H1 (cell line): ENCODE results near the gene NFIA. TPM values are rescaled to one million over a fixed set of nuclear protein-coding genes. Genes with fewer than 3 reads are reported as not detected.

Source experiments
- CTCF ChIA-PET: fragments of 300-600 bp; sonication (Branson Sonifier 250); formaldehyde crosslinking; loops from one replicate; lab custom pipeline; 2021; ENCODE audit not compliant: partially characterized antibody; lab: Charles Lee
- POLR2A ChIA-PET: fragments of 300-600 bp; sonication (Branson Sonifier 250); formaldehyde crosslinking; loops from one replicate; lab custom pipeline; 2021; ENCODE audit warnings: inconsistent platforms; ENCODE audit not compliant: partially characterized antibody; lab: Charles Lee
- DNase-seq, 2 experiments: peaks; one replicate each; pipeline versions ENCODE4 v3.0.0 to v3.0.0-alpha.2; 2010 to 2022; ENCODE audit warnings: low spot score in 2 of 2, low read depth in 1 of 2, mixed read lengths in 1 of 2
- FAIRE-seq: peaks from 2 replicates; lab custom pipeline; 2011; peaks lifted over from hg19 to GRCh38; lab: Jason Lieb, UNC
- H2AFZ ChIP-seq: 2 replicates; pipeline ENCODE4 v1.8.1; 2012; ENCODE audit warnings: low read length, inconsistent platforms
- H2AK5ac ChIP-seq: 2 replicates; pipeline ENCODE4 v1.6.1; 2013; ENCODE audit warnings: low read depth, low read length
- H2BK120ac ChIP-seq: replicated peaks from 2 replicates; pipeline ENCODE3; 2013; ENCODE audit warnings: low read depth, low read length, inconsistent platforms
- H2BK12ac ChIP-seq: 2 replicates; pipeline ENCODE4 v1.6.1; 2013; ENCODE audit warnings: low read depth, low read length
- H2BK15ac ChIP-seq: 2 replicates; pipeline ENCODE4 v1.6.1; 2013; ENCODE audit warnings: low read length
- H2BK20ac ChIP-seq: 2 replicates; pipeline ENCODE4 v1.6.1; 2013; ENCODE audit warnings: low read length
- H2BK5ac ChIP-seq: 2 replicates; pipeline ENCODE4 v1.6.1; 2013; ENCODE audit warnings: low read depth, low read length
- H3K14ac ChIP-seq: 2 replicates; pipeline ENCODE4 v1.6.1; 2013; ENCODE audit warnings: inconsistent platforms; ENCODE audit not compliant: insufficient read length
- H3K18ac ChIP-seq: 2 replicates; pipeline ENCODE4 v1.6.1; 2013; ENCODE audit warnings: low read length; ENCODE audit errors: extremely low read depth
- H3K23ac ChIP-seq: 2 replicates; pipeline ENCODE4 v1.6.1; 2013; ENCODE audit warnings: inconsistent platforms; ENCODE audit not compliant: insufficient read length
- H3K23me2 ChIP-seq: 2 replicates; pipeline ENCODE4 v1.6.1; 2013; ENCODE audit warnings: low read depth, low read length
- H3K27ac ChIP-seq: 2 replicates; pipeline ENCODE4 v1.6.1; 2011; ENCODE audit warnings: low read depth, low read length, inconsistent platforms
- H3K27me3 ChIP-seq, 4 experiments: replicated peaks in 1 of 4; 1 replicate in 1 of 4; 2 replicates in 3 of 4; pipeline versions ENCODE4 v1.6.1 to v1.8.1; 2011 to 2013; ENCODE audit warnings: low read length in 3 of 4, mild to moderate bottlenecking in 3 of 4, inconsistent platforms in 2 of 4, mixed read lengths in 2 of 4, moderate library complexity in 1 of 4; ENCODE audit not compliant: control insufficient read depth in 3 of 4, insufficient read depth in 3 of 4; ENCODE audit errors: extremely low read depth in 1 of 4
- H3K36me3 ChIP-seq, 4 experiments: 2 replicates each; pipeline versions ENCODE4 v1.6.1 to v1.8.1; 2011 to 2013; ENCODE audit warnings: mild to moderate bottlenecking in 4 of 4, low read length in 3 of 4, moderate library complexity in 2 of 4, control low read depth in 1 of 4, inconsistent platforms in 1 of 4; ENCODE audit not compliant: insufficient read depth in 4 of 4, control insufficient read depth in 2 of 4
- H3K4ac ChIP-seq: replicated peaks from 2 replicates; pipeline ENCODE3; 2013; ENCODE audit warnings: low read length, low read depth, mixed read lengths, inconsistent platforms; ENCODE audit not compliant: insufficient read length
- H3K4me1 ChIP-seq, 4 experiments: replicated peaks in 1 of 4; 1 replicate in 1 of 4; 2 replicates in 3 of 4; pipeline versions ENCODE4 v1.6.1 to v1.8.1; 2011 to 2013; ENCODE audit warnings: low read length in 3 of 4, inconsistent platforms in 2 of 4, mixed read lengths in 1 of 4; ENCODE audit not compliant: insufficient read depth in 4 of 4, control insufficient read depth in 3 of 4
- H3K4me2 ChIP-seq, 2 experiments: 2 replicates each; pipeline versions ENCODE4 v1.6.1 to v1.8.1; 2011 to 2013; ENCODE audit warnings: low read depth in 2 of 2, low read length in 2 of 2, control low read depth in 1 of 2, inconsistent platforms in 1 of 2, mild to moderate bottlenecking in 1 of 2; ENCODE audit not compliant: insufficient read depth in 1 of 2
- H3K4me3 ChIP-seq, 4 experiments: fragments of 200-600, 300-600 bp in 1 of 4; sonication (generic), shearing (Covaris generic), sonication (Bioruptor Twin) in 1 of 4; 2 replicates each; pipeline versions ENCODE4 v1.5.1 to v1.8.1; 2011 to 2016; ENCODE audit warnings: low read length in 4 of 4, low read depth in 3 of 4, control low read depth in 2 of 4, inconsistent platforms in 2 of 4, mild to moderate bottlenecking in 2 of 4, mixed read lengths in 1 of 4, moderate library complexity in 1 of 4; ENCODE audit not compliant: insufficient read depth in 2 of 4; ENCODE audit errors: extremely low read depth in 1 of 4
- H3K56ac ChIP-seq: replicated peaks from 2 replicates; pipeline ENCODE3; 2013; ENCODE audit warnings: low read depth, mild to moderate bottlenecking, mixed read lengths, low read length, inconsistent platforms; ENCODE audit not compliant: insufficient read length
- H3K79me1 ChIP-seq: 2 replicates; pipeline ENCODE4 v1.6.1; 2013; ENCODE audit warnings: low read depth, low read length, control low read depth
- H3K79me2 ChIP-seq, 2 experiments: 2 replicates each; pipeline versions ENCODE4 v1.6.1 to v1.8.1; 2012 to 2013; ENCODE audit warnings: low read length in 2 of 2, mild to moderate bottlenecking in 2 of 2, inconsistent platforms in 1 of 2; ENCODE audit not compliant: insufficient read depth in 2 of 2, control insufficient read depth in 1 of 2
- H3K9ac ChIP-seq, 4 experiments: replicated peaks in 1 of 4; 1 replicate in 1 of 4; 2 replicates in 3 of 4; pipeline versions ENCODE4 v1.6.1 to v1.8.1; 2011 to 2013; ENCODE audit warnings: low read depth in 3 of 4, low read length in 3 of 4, control low read depth in 2 of 4, mild to moderate bottlenecking in 2 of 4, moderate library complexity in 2 of 4, inconsistent platforms in 1 of 4; ENCODE audit errors: extremely low read depth in 1 of 4
- H3K9me3 ChIP-seq, 2 experiments: 2 replicates each; pipeline versions ENCODE4 v1.6.1 to v1.8.1; 2012 to 2013; ENCODE audit warnings: mild to moderate bottlenecking in 2 of 2, moderate library complexity in 2 of 2, control low read depth in 1 of 2, inconsistent platforms in 1 of 2, low read depth in 1 of 2, low read length in 1 of 2, mixed read lengths in 1 of 2; ENCODE audit not compliant: insufficient read depth in 2 of 2
- H4K20me1 ChIP-seq, 2 experiments: replicated peaks in 1 of 2; 2 replicates each; pipeline versions ENCODE3 to v1.8.1; 2011 to 2013; ENCODE audit warnings: inconsistent platforms in 2 of 2, low read length in 2 of 2, mild to moderate bottlenecking in 1 of 2; ENCODE audit not compliant: insufficient read depth in 2 of 2, control insufficient read depth in 1 of 2
- H4K5ac ChIP-seq: 2 replicates; pipeline ENCODE4 v1.6.1; 2013; ENCODE audit warnings: low read length, low read depth, mixed read lengths, inconsistent platforms; ENCODE audit not compliant: insufficient read length
- H4K8ac ChIP-seq: 2 replicates; pipeline ENCODE4 v1.8.0; 2013; ENCODE audit warnings: mild to moderate bottlenecking, moderate library complexity, low read length, inconsistent platforms; ENCODE audit not compliant: insufficient read depth; ENCODE audit errors: extremely low read depth
- H4K91ac ChIP-seq: replicated peaks from 2 replicates; pipeline ENCODE3; 2013; ENCODE audit warnings: low read length, mixed read lengths, inconsistent platforms; ENCODE audit not compliant: insufficient read length
- CHD1 ChIP-seq: IDR thresholded peaks from 2 replicates; pipeline ENCODE4 v1.6.1; 2012; ENCODE audit warnings: low read depth, low read length, improper control_type of control experiment
- POLR2AphosphoS5 ChIP-seq: IDR thresholded peaks from 2 replicates; pipeline ENCODE4 v1.6.1; 2011; ENCODE audit warnings: low read depth, low read length
- WGBS, 2 experiments: shearing (Covaris generic) in 1 of 2; methylation state at CpG; one replicate each; pipeline versions ENCODE4 v1.1.6 to v1.1.7; 2013 to 2015; ENCODE audit warnings: low lambda C conversion rate in 2 of 2, mixed read lengths in 2 of 2, inconsistent platforms in 1 of 2, low coverage in 1 of 2, missing lambda C conversion rate in 1 of 2; ENCODE audit not compliant: insufficient replicate concordance in 2 of 2, insufficient coverage in 1 of 2, insufficient read length in 1 of 2; ENCODE audit errors: extremely low coverage in 1 of 2, missing lambda C conversion rate in 1 of 2; 5-methylcytosine and 5-hydroxymethylcytosine counted together
- polyA plus RNA-seq, 7 experiments: library from polyadenylated mRNA; depleted of rRNA in 3 of 7; stranded (reverse) in 5 of 7; unstranded in 2 of 7; fragments of >200 nt in 5 of 7; fragments of 200-250 nt in 2 of 7; gene quantifications; 1 replicate in 5 of 7; 2 replicates in 1 of 7; 4 replicates in 1 of 7; pipeline versions ENCODE4 v1.2.1 to v1.2.3, GENCODE V29; 2011 to 2013; ENCODE audit warnings: missing spikeins in 2 of 7, mixed read lengths in 2 of 7
- total RNA-seq: library from RNA; stranded (reverse); fragmentation: NEBNext Ultra II Directional; extraction: Animal tissue kit (Norgen Biotek cat#: 25700); gene quantifications from 2 replicates; pipeline ENCODE4 v1.2.1, GENCODE V29; 2021

Gene NFIA
- total and polyA plus RNA-seq, 2 of the 8 experiments (the other 6 are each of a cell fraction or from before 2014, with no cell fraction given): 1.8 to 2.3 TPM

- POLR2A ChIA-PET: no interaction called here
- FAIRE-seq: no peak
Observed at GRCh38 chr1:61504852-61505390, 422.6 kb downstream of the NFIA start.

More at GRCh38 chr1:61504852-61505390, 422.6 kb downstream of the NFIA start:
- H3K9ac ChIP-seq: no peak overlapping the region
- H3K4me3 ChIP-seq: no peak overlapping the region
- H3K79me1 ChIP-seq: no peaks in the 10 kb centered on the region
- H2BK12ac ChIP-seq: no peak overlapping the region
- no peaks in the 10 kb centered on the region for H3K79me2 ChIP-seq
- H4K5ac ChIP-seq: no peak overlapping the region
- DNase-seq: no peak
- no peak overlapping the region for H3K56ac ChIP-seq
- no peak overlapping the region for H3K4me2 ChIP-seq
- no peak overlapping the region for H2BK5ac ChIP-seq
- H2AK5ac ChIP-seq: no peak overlapping the region
- H2BK20ac ChIP-seq: no peak overlapping the region
- no peak overlapping the region for H3K18ac ChIP-seq
- H4K8ac ChIP-seq: no peak overlapping the region
- no peaks in the 10 kb centered on the region for H3K9me3 ChIP-seq
- CTCF ChIA-PET: no interaction called here
- H4K20me1 ChIP-seq: no peaks in the 10 kb centered on the region
- WGBS, 2 experiments: 94% methylated on average over 4 of the region's 4 CpGs; no CpG with 5 or more reads in 1 of the 2 experiments
- H2BK15ac ChIP-seq: no peak overlapping the region
- no peaks in the 10 kb centered on the region for H3K36me3 ChIP-seq
- no peak overlapping the region for H3K4ac ChIP-seq
- H3K27me3 ChIP-seq: no peaks in the 10 kb centered on the region
- no peak overlapping the region for H2AFZ ChIP-seq
- H3K23me2 ChIP-seq: no peaks in the 10 kb centered on the region
- TF ChIP-seq POLR2AphosphoS5 (no peak), CHD1 (no peak)
- H3K4me1 ChIP-seq: no peaks in the 10 kb centered on the region
- H2BK120ac ChIP-seq: no peak overlapping the region
- H3K23ac ChIP-seq: no peak overlapping the region
- no peak overlapping the region for H4K91ac ChIP-seq
- H3K27ac ChIP-seq: no peak overlapping the region
- H3K14ac ChIP-seq: no peak overlapping the region
